ENCODE data around the gene METAP1D. TPM values are rescaled to one million over a fixed set of nuclear protein-coding genes. Genes with fewer than 3 reads are reported as not detected.
"Not testable (repeated sequence)": the region's sequence is repeated elsewhere in the genome, so short reads cannot be mapped to it uniquely, and the experiment has no call there.

Gene METAP1D
- total RNA-seq, 2 experiments from 2014 or later = 5.3 to 6.0 TPM

DNA sequence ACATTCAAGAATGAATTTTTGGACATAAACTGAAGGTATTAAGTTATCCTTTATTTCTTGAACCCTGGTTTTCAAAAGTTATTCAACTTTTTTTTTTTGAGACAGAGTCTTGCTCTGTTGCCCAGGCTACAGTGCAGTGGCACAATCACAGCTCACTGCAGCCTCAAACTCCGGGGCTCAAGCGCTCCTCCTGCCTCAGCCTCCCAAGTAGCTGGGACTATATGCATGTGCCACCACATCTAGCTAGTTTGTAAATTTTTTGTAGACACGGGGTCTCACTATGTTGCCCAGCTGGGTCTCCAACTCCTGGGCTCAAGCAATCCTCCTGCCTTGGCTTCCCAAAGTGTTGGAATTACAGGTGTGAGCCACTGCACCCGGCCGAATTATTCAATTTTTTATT is 2.7 kb upstream of the METAP1D start:
- H3K9me3 Mint-ChIP-seq (ENCODE audit: low read depth); POLR2A ChIA-PET; H3K4me3 Mint-ChIP-seq; H3K27me3 Mint-ChIP-seq; DNase-seq; H3K27ac Mint-ChIP-seq; H3K36me3 Mint-ChIP-seq (ENCODE audit: low read depth); ATAC-seq: not testable (repeated sequence)
- intact Hi-C loops (cut with DNase I, micrococcal nuclease) = loop anchor here in 1 of 2 experiments (10.0 kb wide), 1 partner anchor 468 kb away; no protein-coding TSS in a partner anchor
- CTCF ChIA-PET = interaction anchor here (1.2 kb wide), 1 partner anchor 294 kb away, joined by 3 read pairs; no protein-coding TSS in a partner anchor
- H3K4me1 Mint-ChIP-seq = peaks cover 18% of the 10 kb centered on the region

DNA sequence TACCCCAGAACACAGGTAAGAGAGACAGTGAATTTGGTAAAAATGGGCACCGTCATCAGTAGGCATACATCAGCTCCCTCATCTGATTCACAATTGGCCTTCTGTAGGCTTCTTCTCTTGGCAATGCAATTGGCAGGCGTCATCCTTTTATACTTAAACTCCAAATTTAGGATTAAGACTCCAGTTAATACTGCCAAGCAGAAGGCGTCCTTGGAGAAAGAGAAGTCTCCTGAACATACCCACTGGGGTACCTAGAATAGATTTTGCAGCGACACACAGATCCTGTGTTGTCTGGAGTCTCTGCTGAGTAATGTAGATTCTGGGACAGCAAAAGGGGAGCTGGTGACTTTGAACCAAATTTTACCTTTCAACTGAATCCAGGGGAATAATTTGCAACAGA is 592 bp upstream of the METAP1D start:
- POLR2A ChIA-PET = no interaction called here
- H3K9me3 Mint-ChIP-seq (ENCODE audit: low read depth) = no peaks in the 10 kb centered on the region
- H3K27me3 Mint-ChIP-seq = no peaks in the 10 kb centered on the region
- H3K4me3 Mint-ChIP-seq = peak overlapping the region; percentile 75
- intact Hi-C loops (cut with DNase I, micrococcal nuclease) = loop anchor here (1.0 to 10.0 kb wide), 7 partner anchors 77 to 1070 kb away; partner anchors contain the start of genes HAT1 (in 2 of the 2), DLX2 (in 1 of the 2), DYNC1I2 (in 1 of the 2) and GORASP2 (in 1 of the 2)
- H3K4me1 Mint-ChIP-seq = peaks cover 18% of the 10 kb centered on the region
- peak overlapping the region; percentile 65 for H3K27ac Mint-ChIP-seq
- no peak for DNase-seq
- no peak for ATAC-seq
- H3K36me3 Mint-ChIP-seq (ENCODE audit: low read depth) = peaks cover 3% of the 10 kb centered on the region
- CTCF ChIA-PET = interaction anchor here (0.8 to 1.1 kb wide), 2 partner anchors 128 to 159 kb away, joined by 3 to 4 read pairs; no protein-coding TSS in a partner anchor

DNA sequence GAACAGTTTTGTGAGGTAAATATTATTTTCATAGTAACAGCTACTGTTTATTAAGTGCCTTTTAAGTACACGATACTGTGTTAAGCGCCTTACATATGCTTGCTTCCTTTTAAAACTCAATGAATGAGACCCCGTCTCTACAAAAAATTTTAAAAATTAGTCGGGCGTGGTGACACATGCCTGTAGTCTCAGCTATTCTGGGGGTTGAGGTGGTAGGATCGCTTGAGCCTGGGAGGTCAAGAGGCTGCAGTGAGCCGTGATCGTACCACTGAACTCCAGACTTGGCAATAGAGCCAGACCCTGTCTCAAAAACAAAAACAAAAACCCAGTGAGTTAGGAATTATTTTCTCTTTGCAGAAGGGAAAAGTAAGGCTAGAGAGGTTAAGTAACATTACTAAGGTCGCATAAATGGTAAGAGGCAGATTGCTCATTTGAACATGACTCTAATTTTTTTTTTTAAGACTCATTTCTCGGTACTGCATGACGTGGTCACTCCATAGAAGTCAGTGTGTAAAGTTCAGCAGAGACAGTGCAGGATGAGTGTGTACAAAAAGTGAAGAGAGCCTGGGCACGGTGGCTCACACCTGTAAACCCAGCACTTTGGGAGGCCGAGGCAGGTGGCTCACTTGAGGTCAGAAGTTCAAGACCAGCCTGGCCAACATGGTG is 1.1 kb downstream of the METAP1D start:
- no peaks in the 10 kb centered on the region for H3K9me3 Mint-ChIP-seq (ENCODE audit: low read depth)
- intact Hi-C loops (cut with DNase I, micrococcal nuclease) = loop anchor here (1.0 to 2.0 kb wide), 2 partner anchors 102 to 554 kb away; partner anchors contain the start of gene DLX2 (in 1 of the 2)
- CTCF ChIA-PET = interaction anchor here (0.8 to 1.2 kb wide), 2 partner anchors 298 to 427 kb away, joined by 3 read pairs; no protein-coding TSS in a partner anchor
- H3K4me3 Mint-ChIP-seq = peak overlapping the region; percentile 75
- POLR2A ChIA-PET = no interaction called here
- H3K36me3 Mint-ChIP-seq (ENCODE audit: low read depth) = peaks cover 5% of the 10 kb centered on the region
- ATAC-seq = no peak
- peak overlapping the region; percentile 87 for H3K27ac Mint-ChIP-seq
- H3K4me1 Mint-ChIP-seq = peaks cover 18% of the 10 kb centered on the region
- no peak for DNase-seq
- no peaks in the 10 kb centered on the region for H3K27me3 Mint-ChIP-seq

DNA sequence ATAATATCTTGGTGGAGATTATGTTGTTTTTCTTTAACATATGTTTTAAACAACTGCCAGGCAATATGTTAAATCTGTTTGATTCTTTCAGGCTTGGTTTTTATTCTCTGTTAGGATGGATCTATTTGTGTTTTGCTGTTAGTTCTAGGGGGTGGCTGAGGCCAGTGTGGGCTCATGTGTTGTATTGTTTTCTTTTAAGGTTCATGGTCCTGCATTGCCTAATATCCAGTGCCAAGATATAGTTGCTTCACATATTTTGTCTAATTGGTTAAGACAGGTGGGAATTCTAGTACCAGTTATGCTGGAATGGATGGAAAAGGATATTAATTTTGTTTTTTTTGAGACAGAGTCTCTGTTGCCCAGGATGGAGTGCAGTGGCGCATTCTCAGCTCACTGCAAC is 7.6 kb downstream of the METAP1D start:
- Mint-ChIP-seq H3K4me1 (peaks cover 13% of the 10 kb centered on the region), H3K27ac (no peak overlapping the region), H3K36me3 (ENCODE audit: low read depth) (peaks cover 15% of the 10 kb centered on the region), H3K27me3 (no peaks in the 10 kb centered on the region), H3K9me3 (ENCODE audit: low read depth) (no peaks in the 10 kb centered on the region), H3K4me3 (no peak overlapping the region)
- intact Hi-C loops (cut with DNase I, micrococcal nuclease) = no loop called here
- CTCF ChIA-PET = no interaction called here
- POLR2A ChIA-PET = interaction anchor here (0.7 kb wide), 1 partner anchor 10 kb away, joined by 3 read pairs; no protein-coding TSS in a partner anchor
- ATAC-seq = no peak
- DNase-seq = no peak

DNA sequence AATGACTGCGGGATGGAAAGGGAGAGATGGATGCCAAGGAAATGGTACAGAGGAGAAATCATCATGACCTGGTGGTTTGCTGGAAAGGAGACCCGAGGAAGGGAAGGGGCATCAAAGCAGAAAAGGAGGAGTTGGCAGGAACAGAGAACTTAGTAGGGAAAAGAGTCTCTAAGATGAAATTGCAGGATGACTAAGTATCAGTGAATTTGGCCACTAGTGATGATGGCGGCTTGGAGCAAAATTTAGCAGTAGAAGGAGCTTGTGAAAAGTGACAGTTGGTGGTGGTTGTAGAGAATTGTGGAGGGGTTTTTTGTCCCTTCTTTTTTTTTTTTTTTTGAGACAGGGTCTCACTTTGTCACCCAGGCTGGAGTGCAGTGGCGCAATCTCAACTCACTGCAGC is 10.1 kb downstream of the METAP1D start:
- no peak overlapping the region for H3K4me3 Mint-ChIP-seq
- H3K4me1 Mint-ChIP-seq = peaks cover 13% of the 10 kb centered on the region
- ChIA-PET POLR2A (no interaction called here), CTCF (interaction anchor here (0.6 kb wide), 1 partner anchor 81 kb away, joined by 5 read pairs; no protein-coding TSS in a partner anchor)
- ATAC-seq (no peak), DNase-seq (no peak)
- no peak overlapping the region for H3K27ac Mint-ChIP-seq
- H3K27me3 Mint-ChIP-seq = no peaks in the 10 kb centered on the region
- no peaks in the 10 kb centered on the region for H3K9me3 Mint-ChIP-seq (ENCODE audit: low read depth)
- intact Hi-C loops (cut with DNase I, micrococcal nuclease) = no loop called here
- H3K36me3 Mint-ChIP-seq (ENCODE audit: low read depth) = peaks cover 14% of the 10 kb centered on the region

DNA sequence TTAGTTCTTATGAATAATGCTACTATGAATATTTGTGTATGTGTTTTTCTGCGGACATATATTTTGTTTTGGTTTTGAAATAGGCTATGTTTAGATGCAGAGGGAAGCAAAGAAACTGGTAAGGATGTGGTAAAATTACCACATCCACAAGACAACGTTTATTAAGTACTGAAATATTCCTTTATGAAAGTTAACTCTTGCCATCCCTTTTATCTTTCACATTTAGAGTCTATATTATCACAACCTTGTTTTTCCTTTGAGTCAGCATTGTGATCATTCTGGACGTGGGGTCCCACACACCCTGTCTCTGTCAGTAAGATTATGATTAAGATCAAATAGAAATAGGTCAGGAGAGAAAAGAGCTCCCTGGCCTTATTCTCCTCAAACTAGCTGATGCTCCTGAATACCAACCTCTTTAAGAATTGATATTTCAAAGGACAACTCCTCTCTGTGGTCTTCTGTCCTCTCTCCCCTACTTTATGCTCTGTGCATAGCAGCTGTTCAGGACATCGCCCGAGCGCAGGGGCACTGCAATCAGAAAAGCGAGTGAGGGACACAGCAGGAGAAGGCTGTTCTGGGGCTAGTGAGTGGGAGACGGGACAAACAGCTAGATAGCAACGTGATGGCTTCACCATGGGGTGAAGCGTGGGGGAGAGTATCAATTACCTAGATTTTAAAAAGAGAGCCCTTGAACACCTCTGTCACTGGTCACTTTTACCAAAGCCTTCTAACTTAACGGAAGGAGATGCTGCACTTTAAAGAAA is 12.2 kb downstream of the METAP1D start:
- H3K27ac Mint-ChIP-seq = no peak overlapping the region
- H3K4me1 Mint-ChIP-seq = peaks cover 13% of the 10 kb centered on the region
- no peak overlapping the region for H3K4me3 Mint-ChIP-seq
- ChIA-PET POLR2A (no interaction called here), CTCF (interaction anchor here (0.5 to 1.1 kb wide), 3 partner anchors 9 to 75 kb away, joined by 3 to 4 read pairs (median 3); no protein-coding TSS in a partner anchor)
- no peak for DNase-seq
- H3K36me3 Mint-ChIP-seq (ENCODE audit: low read depth) = peaks cover 8% of the 10 kb centered on the region
- no peaks in the 10 kb centered on the region for H3K9me3 Mint-ChIP-seq (ENCODE audit: low read depth)
- ATAC-seq = peak; percentile 63
- no peaks in the 10 kb centered on the region for H3K27me3 Mint-ChIP-seq
- intact Hi-C loops (cut with DNase I, micrococcal nuclease) = no loop called here

DNA sequence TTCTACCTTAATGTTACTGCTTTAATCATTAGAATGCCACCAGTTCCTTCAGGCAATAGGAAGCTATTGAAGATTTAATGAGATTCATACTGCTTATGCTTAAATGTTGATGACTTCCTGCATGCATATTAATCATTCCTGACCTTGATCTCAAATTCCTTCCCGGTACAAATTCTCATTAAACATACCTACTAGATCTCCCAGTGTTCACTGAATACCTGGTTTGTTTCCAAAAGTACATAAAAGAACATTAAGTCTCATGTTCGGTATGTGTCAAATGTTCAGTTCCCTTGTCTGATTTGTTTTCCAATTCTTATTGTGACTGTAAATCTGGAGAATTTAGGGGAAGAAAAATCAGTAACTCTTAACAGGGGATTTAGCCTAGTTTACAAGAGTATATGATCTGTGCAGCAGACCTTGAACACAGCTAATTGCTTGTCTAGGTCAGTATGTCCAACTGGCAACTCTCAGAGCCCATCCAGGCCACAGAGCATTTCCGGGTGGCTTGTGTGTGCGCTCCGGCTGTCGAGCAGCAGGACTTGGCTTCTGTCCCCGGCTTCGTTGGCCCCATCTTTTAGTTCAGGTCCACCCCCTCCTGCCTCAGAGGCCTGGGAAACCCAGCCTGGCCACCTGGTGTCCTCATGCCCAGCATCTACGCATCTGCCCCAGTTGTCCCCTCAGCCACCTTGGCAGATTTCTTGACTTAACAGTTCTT is 13.1 kb downstream of the METAP1D start:
- Mint-ChIP-seq H3K36me3 (ENCODE audit: low read depth) (peaks cover 5% of the 10 kb centered on the region), H3K27ac (no peak overlapping the region), H3K27me3 (no peaks in the 10 kb centered on the region), H3K4me1 (peaks cover 13% of the 10 kb centered on the region), H3K9me3 (ENCODE audit: low read depth) (no peaks in the 10 kb centered on the region), H3K4me3 (no peak overlapping the region)
- no peak for ATAC-seq
- ChIA-PET POLR2A (no interaction called here), CTCF (interaction anchor here (0.7 to 1.1 kb wide), 2 partner anchors 8 to 74 kb away, joined by 3 read pairs; no protein-coding TSS in a partner anchor)
- intact Hi-C loops (cut with DNase I, micrococcal nuclease) = no loop called here
- no peak for DNase-seq

DNA sequence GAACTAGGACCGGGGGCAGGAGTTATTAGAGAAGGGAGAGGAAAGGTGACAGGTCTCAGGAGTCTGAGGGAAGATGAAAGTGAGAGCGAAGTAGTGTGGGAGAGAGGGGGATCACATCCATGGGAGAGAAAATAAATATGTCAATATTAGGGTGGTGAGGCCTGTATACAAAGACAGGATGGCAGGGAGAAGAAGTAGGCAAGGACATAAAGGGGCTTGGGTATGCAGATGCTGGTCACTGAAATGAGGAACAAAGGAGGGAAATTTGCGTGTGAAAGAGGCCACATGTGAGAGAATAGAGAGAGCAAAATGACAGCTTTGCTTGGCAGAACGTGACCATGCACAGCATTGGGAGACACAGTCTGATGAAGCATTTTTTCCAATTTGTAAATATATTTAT is 13.6 kb downstream of the METAP1D start:
- no peak for ATAC-seq
- intact Hi-C loops (cut with DNase I, micrococcal nuclease) = no loop called here
- no peaks in the 10 kb centered on the region for H3K27me3 Mint-ChIP-seq
- ChIA-PET CTCF (no interaction called here), POLR2A (no interaction called here)
- DNase-seq = no peak
- H3K9me3 Mint-ChIP-seq (ENCODE audit: low read depth) = no peaks in the 10 kb centered on the region
- no peak overlapping the region for H3K27ac Mint-ChIP-seq
- peaks cover 13% of the 10 kb centered on the region for H3K4me1 Mint-ChIP-seq
- peaks cover 9% of the 10 kb centered on the region for H3K36me3 Mint-ChIP-seq (ENCODE audit: low read depth)
- H3K4me3 Mint-ChIP-seq = no peak overlapping the region

DNA sequence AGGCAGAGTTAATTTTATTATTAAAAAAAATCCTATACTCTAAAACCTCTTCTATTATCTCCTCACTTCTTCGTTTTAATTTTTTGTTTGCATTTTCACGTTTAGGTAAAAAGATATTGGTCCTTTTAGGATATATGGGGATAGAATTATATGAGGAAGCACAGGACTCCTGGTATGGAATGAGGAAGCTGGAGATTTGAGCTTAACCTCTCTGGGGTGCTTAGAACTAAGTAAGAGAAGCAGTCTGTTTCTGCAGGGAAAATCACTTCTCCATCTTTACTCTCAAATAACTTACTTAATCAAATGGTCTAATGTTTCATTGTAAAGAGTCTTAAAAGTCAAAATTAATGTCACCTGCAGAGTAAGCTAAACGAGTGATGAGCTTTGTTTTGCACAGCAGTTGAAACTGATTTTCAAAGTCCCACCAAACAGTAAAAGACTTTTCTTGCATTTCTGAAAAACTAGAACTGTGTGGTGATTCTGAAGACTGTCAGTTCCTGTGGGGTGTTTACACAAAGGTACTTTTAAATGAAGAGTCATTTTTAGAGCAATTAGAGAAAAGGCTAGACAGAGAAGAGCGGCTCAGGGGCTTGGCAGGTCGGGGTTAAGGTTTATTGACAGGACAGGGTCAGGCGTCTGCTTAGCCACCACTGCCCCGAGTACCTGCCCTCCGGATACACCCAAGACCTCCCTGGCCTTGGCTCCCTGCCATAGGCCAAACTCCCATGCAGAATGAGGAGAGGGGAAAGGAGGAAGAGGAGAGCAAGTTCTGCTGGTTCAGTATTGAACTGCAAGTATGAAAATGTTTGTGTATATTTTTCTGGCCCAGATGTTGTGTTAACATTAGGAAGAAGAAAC is 21.6 kb downstream of the METAP1D start:
- intact Hi-C loops (cut with DNase I, micrococcal nuclease) = no loop called here
- POLR2A ChIA-PET = no interaction called here
- Mint-ChIP-seq H3K27me3 (no peaks in the 10 kb centered on the region), H3K4me1 (no peaks in the 10 kb centered on the region), H3K27ac (no peak overlapping the region), H3K9me3 (ENCODE audit: low read depth) (no peaks in the 10 kb centered on the region), H3K36me3 (ENCODE audit: low read depth) (peaks cover 7% of the 10 kb centered on the region), H3K4me3 (no peak overlapping the region)
- CTCF ChIA-PET = interaction anchor here (0.9 to 1.0 kb wide), 2 partner anchors 9 to 17 kb away, joined by 3 read pairs; no protein-coding TSS in a partner anchor
- DNase-seq (no peak), ATAC-seq (no peak)

DNA sequence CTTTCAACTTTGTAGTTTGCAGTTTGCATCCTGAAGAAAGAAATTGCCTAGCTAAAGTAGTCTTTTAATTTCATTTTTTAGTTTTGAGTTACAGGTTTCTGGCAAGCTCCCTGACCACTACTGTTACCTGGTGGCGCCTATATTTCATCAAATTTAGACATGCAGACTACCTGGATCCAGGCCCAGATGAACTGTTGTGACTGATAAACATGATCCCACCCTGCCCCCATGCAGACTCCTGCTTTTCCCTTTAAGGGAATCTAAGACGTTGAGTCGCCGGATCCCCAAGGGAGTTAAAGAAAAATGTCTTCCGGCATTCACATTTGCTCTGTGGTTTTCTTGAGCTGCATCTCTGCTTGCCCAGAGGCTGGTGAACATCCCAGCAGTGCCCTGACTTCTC is 22.2 kb downstream of the METAP1D start:
- no peak for ATAC-seq
- no peak overlapping the region for H3K4me3 Mint-ChIP-seq
- no peaks in the 10 kb centered on the region for H3K27me3 Mint-ChIP-seq
- ChIA-PET POLR2A (no interaction called here), CTCF (no interaction called here)
- no peak overlapping the region for H3K27ac Mint-ChIP-seq
- intact Hi-C loops (cut with DNase I, micrococcal nuclease) = no loop called here
- H3K9me3 Mint-ChIP-seq (ENCODE audit: low read depth) = no peaks in the 10 kb centered on the region
- peaks cover 7% of the 10 kb centered on the region for H3K36me3 Mint-ChIP-seq (ENCODE audit: low read depth)
- H3K4me1 Mint-ChIP-seq = no peaks in the 10 kb centered on the region
- DNase-seq = no peak
